OCI-LY3 (cell line): ENCODE results near the gene MN1.

Experiments
- H2AFZ ChIP-seq: fragments of 200-600, 300-600 bp; shearing (Covaris generic); 2 replicates; pipeline ENCODE4 v1.6.0; 2014; ENCODE audit warnings: antibody characterized with exemption, low read depth, low read length
- H3K27ac ChIP-seq: fragments of 200-600, 300-600 bp; sonication (generic); 2 replicates; pipeline ENCODE4 v1.5.1; 2014; ENCODE audit warnings: mild to moderate bottlenecking, low read length, moderate library complexity, mixed read lengths
- H3K27me3 ChIP-seq: fragments of 200-600, 300-600 bp; sonication (generic); 2 replicates; pipeline ENCODE4 v1.6.1; 2014; ENCODE audit warnings: low read depth, low read length, mixed read lengths
- H3K36me3 ChIP-seq: fragments of 200-600, 300-600 bp; sonication (generic); replicated peaks from 2 replicates; pipeline ENCODE3; 2014; ENCODE audit warnings: low read depth, low read length, mixed read lengths
- H3K4me1 ChIP-seq: fragments of 300-600, 200-600 bp; sonication (generic); 2 replicates; pipeline ENCODE4 v1.6.1; 2014; ENCODE audit warnings: low read length, mixed read lengths
- H3K4me2 ChIP-seq: fragments of 200-600, 300-600 bp; sonication (generic); 2 replicates; pipeline ENCODE4 v1.6.1; 2014; ENCODE audit warnings: low read length, mixed read lengths
- H3K4me3 ChIP-seq: fragments of 300-600, 200-600 bp; sonication (generic); 2 replicates; pipeline ENCODE4 v1.5.1; 2014; ENCODE audit warnings: antibody characterized with exemption, mild to moderate bottlenecking, low read length, moderate library complexity
- H3K79me2 ChIP-seq: fragments of 300-600, 200-600 bp; shearing (Covaris generic); 2 replicates; pipeline ENCODE4 v1.6.1; 2014; ENCODE audit warnings: mild to moderate bottlenecking, low read length, mixed read lengths
- H3K9ac ChIP-seq: fragments of 300-600, 200-600 bp; shearing (Covaris generic); 2 replicates; pipeline ENCODE4 v1.6.0; 2014; ENCODE audit warnings: mild to moderate bottlenecking, low read length, moderate library complexity
- H3K9me3 ChIP-seq: fragments of 200-600, 300-600 bp; shearing (Covaris generic); 2 replicates; pipeline ENCODE4 v1.6.1; 2014; ENCODE audit warnings: low read length, mixed read lengths; ENCODE audit not compliant: insufficient read depth
- H4K20me1 ChIP-seq: fragments of 200-600, 300-600 bp; sonication (generic); 2 replicates; pipeline ENCODE4 v1.6.1; 2016; ENCODE audit warnings: low read length, mixed read lengths; ENCODE audit not compliant: insufficient read depth
- EZH2phosphoT487 ChIP-seq: fragments of 200-600 bp; shearing (Covaris generic); IDR thresholded peaks from 2 replicates; pipeline ENCODE4 v1.6.1; 2018; ENCODE audit warnings: antibody characterized with exemption, mixed run types, low read depth
- TF ChIP-seq, protein P1 (sequence below): fragments of 200-600, 300-600 bp; sonication (generic); IDR thresholded peaks from 2 replicates; pipeline ENCODE4 v1.5.1; 2014; ENCODE audit warnings: antibody characterized with exemption, low read length, low read depth

MN1 gene

GRCh38 chr22:27699383-27700019 lies 102.1 kb downstream of the MN1 start:
- Histone ChIP-seq H4K20me1 (no peaks in the 10 kb centered on the region), H3K9me3 (no peaks in the 10 kb centered on the region), H3K27ac (no peak overlapping the region), H3K79me2 (no peaks in the 10 kb centered on the region), H3K4me3 (no peak overlapping the region), H3K36me3 (no peaks in the 10 kb centered on the region), H3K27me3 (peaks cover 4% of the 10 kb centered on the region; the same call in 1 of the 2 replicates), H3K4me2 (no peak overlapping the region), H3K4me1 (no peaks in the 10 kb centered on the region), H3K9ac (no peak overlapping the region), H2AFZ (no peak overlapping the region)
- TF ChIP-seq, protein P1, sequence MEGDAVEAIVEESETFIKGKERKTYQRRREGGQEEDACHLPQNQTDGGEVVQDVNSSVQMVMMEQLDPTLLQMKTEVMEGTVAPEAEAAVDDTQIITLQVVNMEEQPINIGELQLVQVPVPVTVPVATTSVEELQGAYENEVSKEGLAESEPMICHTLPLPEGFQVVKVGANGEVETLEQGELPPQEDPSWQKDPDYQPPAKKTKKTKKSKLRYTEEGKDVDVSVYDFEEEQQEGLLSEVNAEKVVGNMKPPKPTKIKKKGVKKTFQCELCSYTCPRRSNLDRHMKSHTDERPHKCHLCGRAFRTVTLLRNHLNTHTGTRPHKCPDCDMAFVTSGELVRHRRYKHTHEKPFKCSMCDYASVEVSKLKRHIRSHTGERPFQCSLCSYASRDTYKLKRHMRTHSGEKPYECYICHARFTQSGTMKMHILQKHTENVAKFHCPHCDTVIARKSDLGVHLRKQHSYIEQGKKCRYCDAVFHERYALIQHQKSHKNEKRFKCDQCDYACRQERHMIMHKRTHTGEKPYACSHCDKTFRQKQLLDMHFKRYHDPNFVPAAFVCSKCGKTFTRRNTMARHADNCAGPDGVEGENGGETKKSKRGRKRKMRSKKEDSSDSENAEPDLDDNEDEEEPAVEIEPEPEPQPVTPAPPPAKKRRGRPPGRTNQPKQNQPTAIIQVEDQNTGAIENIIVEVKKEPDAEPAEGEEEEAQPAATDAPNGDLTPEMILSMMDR, result no peak
- TF ChIP-seq EZH2phosphoT487, result no peak

DNA sequence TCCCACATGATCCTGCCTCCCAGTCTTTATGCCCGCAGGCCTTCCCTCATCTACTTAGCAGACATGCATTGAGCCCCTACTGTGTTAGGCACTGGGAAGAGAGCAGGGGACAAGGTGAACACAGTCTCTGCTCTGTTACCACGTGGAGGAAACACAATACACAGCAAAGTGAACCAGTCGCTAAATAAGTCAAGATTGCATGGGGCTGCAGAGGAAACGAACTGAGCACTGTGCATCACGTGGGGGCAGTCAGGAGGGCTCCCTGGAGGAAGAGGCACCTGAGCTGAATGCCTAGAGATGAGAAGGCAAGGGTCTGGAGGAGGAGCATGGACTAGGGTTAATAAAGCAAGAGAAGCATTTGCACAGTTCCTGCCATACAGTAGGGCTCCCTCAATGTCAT lies 102.7 kb downstream of the MN1 start:
- Histone ChIP-seq H3K4me2 (no peak overlapping the region), H3K79me2 (no peaks in the 10 kb centered on the region), H4K20me1 (no peaks in the 10 kb centered on the region), H3K4me3 (no peak overlapping the region), H3K27ac (no peak overlapping the region), H3K27me3 (peaks cover 4% of the 10 kb centered on the region; the same call in 1 of the 2 replicates), H3K9me3 (no peaks in the 10 kb centered on the region), H3K9ac (no peak overlapping the region), H3K36me3 (no peaks in the 10 kb centered on the region), H3K4me1 (no peaks in the 10 kb centered on the region), H2AFZ (no peak overlapping the region)
- no peak for TF ChIP-seq EZH2phosphoT487
- TF ChIP-seq, protein P1, result no peak
